HG03442 (cell line): ENCODE results near the gene KAT6B.
A peak's percentile ranks its signal among the peaks of the same experiment; 100 is the strongest.

ENCODE experiments used
- ATAC-seq: cut with Tn5 transposase; IDR thresholded peaks from one replicate; pipeline ENCODE4 v1.9.1; 2021; ENCODE audit warnings: mild to moderate bottlenecking, moderate library complexity; ENCODE audit not compliant: unreplicated experiment

KAT6B gene

DNA sequence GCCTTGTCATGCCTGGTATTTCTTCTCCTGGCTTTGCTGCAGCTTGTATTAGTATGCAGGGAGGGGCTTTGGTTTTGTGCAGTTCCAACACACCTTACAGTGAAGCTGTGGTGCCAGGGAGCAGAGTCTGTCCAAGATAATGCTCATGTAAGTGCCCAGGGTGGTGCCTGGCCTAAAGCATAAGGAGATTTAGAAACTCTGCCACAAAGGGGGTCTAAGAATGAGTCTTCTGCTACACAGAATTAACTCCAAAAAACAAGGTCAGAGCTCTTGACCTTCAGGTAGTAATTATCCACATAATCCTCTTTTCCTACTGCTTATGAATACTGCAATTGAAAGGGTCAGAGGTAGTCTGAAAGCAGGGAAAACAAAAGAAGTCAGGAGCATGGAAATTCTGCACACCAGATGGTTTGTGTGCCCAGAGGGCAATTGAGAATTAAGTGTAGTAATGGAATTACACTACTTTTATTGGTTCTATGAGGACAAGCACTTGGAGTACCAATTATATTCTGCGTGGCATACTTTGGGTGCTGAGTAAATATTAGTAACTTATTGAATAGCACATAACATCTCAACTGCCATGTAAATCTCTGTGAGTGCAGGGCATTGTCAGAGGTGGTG lies 121.5 kb downstream of the KAT6B start:
- no peak for ATAC-seq

DNA sequence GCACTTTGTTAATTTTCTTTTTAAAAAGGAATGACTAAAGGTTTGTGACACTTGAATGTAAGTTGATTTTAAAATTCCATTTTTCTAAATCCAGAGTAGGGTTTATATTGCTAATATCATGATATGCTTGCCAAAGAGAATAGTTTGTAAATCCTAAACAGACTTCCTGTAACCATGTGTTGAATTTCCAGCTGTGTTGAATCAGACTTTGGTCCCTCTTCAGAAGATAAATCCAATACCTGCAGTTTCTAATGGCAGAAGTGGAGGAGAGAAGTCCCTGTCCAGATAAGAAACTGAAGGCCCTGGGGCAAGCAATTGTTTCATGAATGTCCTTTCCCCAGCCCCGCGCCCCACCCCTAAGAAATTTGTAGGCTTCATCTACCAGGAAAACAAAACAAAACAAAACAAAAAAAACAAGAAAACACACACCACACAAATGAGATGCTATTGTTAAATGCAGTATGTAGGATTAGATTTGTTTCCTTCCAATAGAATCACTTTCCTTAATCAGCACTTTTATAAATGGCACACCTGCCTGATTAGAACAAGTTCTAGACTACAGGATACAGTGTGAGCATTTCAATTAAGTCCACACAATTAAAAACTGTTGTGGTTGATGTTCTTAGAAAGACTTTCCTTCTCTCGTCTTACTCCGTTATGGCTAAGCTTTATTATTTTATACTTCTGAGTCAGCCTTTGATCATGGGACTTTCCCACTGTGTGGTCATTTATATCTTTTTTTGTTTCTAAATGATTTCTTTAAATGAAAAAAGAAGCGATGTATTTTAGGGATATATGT lies 122.8 kb downstream of the KAT6B start:
- no peak for ATAC-seq

DNA sequence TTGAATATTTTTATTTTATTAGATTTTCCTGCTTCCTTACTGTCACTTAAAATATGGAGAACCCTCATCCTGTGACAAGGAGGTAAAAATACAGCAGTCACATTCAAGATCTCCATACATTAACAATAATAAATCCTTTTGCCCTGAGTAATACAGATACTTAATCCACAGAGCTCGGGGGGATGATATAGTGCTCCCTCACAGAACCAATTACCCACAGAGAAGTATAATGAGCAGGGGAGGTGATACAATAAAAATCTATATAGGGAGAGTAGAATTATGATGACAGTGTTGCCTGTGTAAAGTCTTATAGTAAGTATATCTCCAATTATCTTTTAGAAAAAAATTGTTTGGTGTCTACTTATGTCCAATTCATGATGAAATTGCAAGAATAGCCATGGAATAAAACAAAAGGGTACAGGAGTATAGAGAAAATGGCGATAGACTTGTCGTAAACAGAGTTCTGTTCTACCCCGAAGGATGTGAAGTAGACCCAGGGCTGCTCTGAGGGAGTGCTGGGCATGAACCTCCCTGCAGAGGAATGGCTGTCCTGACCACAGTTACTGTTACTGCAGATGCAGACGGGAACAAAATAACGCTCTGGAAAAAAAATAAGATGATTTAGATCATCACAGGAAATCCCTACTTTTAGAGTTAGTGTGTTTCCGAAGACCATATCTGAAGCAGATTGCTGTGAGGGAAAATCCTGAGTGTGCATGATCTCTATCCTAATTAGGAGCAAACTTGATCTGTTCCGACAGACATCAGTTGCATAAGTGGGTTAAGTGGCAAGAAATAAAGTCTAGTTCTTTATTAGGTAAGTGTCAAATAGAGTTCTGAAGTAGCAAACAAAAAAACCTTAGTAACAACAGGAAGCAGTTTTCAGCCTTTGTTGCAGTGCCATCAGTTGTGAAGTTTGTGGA lies 123.7 kb downstream of the KAT6B start:
- ATAC-seq: no peak

DNA sequence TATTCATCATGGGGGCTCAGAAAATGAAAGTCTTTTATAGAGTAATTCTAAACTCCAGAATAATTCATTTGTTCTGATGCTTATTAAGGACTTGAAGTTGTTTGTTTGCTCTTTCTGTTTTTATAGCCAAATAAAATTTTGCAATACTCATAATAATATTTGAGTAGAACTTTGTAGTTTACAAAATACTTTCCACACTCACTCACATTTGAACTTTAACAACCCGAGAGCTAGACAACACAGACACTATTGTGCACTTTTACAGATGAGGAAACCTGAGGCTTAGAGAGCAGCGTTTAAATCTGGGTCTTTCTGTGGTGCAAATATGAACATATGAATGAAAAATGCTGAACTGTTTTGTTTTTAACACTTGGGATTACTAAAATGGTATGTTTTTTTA lies 126.8 kb downstream of the KAT6B start:
- no peak for ATAC-seq

DNA sequence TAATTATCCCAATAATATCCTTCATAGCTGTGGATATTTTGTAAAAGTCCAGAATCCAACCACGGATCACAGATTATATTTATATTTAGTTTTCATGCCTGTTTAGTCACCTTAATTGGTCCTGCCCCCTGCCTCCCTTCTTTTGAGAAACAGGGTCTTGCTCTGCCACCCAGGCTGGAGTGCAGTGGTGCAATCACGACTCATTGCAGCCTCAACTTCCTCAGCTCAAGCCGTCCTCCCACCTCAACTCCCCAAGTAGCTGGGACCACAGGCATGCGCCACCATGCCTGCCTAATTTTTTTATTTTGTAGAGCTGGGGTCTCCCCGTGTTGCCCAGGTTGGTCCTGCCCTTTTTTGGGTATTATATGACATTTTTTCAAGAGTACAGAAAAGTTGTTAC lies 129.4 kb downstream of the KAT6B start:
- no peak for ATAC-seq

DNA sequence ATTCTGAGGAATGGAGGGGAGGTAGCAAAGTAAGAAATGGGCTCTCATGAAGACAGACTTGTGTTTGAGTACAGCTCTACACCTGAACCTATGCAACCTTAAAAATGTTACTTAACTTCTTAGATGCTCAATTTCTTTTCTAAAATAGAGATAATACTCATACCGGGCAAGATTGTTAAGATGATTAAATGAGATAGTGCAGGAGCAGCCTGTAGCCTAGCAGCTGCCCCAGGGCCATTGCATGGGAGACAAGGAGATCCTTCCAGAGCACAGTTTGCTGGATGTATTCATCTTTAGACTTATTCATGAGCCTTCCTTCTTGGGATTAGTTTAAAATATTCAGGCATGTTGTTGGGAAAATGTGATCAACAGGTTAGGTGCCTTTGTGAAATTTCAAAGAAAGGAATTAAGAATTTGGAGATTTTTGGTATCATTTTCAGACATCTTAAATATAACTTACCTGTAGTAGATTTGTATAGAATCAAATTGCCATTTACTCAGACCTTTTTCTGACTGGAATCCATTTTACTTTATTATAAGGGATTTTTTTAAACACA lies 130.2 kb downstream of the KAT6B start:
- ATAC-seq: no peak

DNA sequence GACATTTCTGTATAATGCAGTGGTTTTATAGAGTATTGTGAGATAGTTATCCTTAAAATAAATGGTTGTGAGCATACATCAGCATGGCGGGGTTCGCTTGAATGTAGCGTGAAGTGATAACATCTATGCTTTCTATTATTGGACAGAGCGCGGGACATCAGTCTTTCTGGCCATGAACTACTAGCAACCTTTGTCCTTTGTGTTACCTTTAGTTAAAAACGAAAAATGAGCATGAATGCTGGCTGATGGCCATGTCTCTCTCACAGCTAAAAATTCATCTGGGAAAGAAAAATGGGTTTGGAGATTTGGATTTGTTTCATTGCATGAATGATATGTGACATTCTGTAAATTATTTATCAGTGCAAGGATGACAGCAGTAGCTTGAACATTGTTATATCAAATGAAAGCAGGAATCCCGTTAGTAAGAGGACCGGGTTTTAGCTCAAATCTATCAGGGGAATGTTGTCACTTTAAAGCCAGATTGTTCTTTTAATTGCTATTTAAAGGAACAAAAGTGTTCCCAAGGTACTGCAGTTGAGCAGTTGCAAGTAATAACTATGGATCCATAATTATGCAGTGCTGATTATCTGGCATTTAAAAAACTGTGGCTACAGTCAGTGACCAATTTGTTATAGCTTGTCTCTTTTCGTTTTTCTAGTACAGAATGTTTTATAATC lies 131.0 kb downstream of the KAT6B start:
- ATAC-seq: no peak

DNA sequence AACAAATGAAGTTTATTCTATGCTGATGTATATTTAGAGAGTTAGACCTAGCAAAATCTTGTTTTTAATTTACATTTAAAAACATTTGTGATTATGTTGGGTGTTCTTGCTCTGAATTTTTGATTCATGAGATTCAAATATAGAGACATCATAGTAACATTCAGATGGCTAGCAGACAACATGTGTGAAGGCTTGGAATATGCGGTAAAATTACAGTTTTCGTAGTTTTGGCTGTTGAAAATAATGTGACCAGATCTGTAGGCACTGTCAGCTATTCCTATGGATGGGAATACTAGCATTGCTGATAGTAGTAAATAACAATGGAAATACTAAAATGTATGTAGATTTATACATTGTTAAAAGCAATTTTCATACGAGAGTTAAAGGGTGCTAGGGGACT lies 131.9 kb downstream of the KAT6B start:
- no peak for ATAC-seq

DNA sequence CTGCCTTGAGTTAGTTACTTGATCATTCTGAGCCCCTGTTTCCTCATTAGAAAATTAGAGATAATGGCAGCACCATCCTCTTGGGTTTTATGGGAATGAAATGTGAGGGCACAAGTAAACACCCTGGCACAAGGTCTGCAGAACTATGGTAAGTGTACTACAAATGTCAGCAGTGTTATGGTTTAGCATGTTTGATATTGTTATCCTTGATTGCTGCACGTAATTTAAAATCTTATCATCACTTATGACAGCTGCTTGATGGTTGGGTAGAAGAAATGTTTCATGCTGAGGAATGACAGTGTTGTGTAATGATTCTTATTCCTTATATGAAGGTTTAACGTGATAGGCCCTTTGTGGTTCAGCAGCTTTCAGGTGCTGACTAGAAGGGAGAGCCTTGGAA lies 134.3 kb downstream of the KAT6B start:
- ATAC-seq: no peak

DNA sequence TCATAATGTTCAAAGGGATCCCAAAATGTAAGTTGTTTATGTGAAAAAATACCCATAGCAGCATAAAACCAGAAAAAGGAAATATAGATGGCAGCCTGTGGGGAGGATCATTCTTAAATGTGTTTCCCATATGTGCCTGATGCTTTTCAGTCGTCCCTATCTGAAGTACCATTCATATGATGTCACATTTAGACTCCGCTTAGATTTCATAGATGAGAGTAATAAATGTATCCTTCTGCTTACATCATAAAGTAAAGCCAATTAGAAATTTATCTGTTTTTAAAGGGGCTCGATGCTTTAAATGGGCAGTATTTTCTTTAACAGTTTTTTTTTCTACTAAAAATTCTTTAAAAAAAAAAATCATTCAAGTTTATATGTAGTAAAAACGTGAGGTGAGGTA lies 136.1 kb downstream of the KAT6B start:
- ATAC-seq: no peak

DNA sequence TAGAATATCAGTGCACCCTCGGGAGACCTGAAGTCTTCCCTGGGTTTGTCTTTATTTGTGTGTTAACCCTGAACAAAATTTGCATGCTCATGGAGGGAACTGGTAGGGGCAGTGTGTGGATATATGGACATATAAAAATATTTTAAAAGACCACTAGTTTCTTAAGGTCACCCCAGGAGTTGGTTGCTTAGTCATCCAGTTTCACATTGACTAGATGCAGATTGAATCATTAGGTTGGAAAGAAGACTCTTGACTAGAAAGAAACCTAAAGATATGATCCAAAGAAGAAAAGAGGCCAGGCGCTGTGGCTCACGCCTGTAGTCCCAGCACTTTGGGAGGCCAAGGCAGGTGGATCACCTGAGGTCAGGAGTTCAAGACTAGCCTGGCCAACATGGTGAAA lies 137.1 kb downstream of the KAT6B start:
- peak; percentile 64 for ATAC-seq

DNA sequence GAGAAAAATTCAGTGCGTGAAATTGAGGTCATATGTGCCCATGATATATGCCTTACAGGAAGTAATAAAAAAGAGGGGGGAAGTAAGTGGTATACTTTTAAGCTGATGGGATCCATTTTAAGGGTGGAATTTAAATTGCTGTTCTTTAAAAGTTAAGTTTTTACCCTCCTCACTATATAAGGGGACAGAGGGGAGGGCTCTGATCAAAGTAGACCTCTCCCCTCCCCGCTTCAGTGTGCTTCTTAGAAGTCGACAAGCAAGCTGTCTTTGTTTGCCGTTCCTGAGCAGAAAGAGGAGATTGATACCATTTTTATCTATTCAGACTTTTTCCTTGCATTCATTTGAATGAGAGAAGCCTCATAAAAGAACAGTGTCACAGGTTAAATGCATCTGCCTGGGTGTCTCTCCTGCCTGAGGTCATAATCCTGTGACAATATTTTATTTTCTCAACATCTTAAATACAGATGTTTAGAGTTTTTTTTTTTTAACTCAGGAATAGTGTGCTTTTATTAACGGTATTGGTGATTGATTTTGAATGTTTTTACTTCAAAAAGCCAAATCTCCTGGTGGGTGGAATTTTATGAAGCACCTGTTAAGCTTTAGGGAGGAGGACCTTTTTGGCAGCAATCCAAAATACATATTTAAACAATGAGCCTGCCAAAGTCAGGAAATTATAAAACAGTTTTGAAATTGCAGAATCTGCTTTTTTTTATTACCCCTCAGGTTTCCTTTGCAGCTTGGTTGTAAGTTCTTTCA lies 141.7 kb downstream of the KAT6B start:
- ATAC-seq: no peak

DNA sequence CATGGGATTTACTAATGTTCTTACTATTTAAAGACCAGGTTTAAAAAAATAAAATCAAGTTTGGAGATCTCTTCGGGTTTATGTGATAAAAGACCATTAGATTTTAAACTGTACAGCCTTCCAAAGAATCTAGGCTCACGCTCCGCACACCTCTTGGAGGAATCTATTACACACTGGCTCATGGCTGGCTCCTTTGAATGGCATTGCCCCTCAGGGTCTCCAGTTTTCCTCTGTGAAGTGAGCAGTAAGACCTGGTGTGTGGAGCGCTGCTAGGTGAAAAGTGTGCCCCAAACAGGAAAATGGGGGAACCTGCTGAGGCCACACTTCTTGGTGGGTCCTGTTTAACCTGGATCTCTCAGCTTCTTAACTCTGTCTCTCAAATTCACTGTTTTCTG lies 142.3 kb downstream of the KAT6B start:
- no peak for ATAC-seq

DNA sequence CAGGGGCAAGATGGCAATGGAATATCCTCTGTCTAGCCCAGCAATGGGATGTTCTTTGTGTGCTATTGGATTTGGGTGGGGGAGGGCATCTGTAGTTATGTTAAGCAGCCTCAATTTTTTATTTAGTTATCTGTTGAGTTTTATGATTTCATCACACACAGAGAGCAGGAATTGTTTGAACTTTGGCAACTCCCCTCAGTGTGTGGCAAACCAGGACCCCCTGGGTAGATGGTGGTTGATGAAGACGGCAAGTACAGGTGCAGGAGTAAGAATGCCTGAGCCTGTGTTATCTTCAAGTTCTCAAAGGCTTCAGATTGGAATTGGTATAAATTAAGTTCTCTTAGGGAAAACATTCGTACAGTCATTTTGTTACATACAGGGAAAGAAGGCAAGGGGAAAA lies 142.7 kb downstream of the KAT6B start:
- no peak for ATAC-seq

DNA sequence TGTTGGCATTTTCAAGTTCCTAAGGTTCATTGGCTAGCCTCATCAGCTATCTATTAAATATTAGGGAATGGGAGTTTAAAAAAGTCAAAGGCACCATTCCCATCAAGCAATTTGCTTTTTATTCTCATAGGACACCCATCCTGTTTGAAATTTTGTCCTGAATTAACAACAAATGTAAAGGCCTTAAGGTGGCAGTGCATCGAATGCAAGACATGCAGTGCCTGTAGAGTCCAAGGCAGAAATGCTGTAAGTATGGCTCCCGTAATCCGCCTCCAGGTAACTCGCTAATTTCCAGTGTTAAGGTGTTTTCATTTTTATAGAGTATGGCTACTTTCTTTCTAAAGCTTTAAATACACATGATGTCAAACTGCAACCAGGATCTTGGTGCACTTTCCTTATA lies 143.1 kb downstream of the KAT6B start:
- no peak for ATAC-seq

DNA sequence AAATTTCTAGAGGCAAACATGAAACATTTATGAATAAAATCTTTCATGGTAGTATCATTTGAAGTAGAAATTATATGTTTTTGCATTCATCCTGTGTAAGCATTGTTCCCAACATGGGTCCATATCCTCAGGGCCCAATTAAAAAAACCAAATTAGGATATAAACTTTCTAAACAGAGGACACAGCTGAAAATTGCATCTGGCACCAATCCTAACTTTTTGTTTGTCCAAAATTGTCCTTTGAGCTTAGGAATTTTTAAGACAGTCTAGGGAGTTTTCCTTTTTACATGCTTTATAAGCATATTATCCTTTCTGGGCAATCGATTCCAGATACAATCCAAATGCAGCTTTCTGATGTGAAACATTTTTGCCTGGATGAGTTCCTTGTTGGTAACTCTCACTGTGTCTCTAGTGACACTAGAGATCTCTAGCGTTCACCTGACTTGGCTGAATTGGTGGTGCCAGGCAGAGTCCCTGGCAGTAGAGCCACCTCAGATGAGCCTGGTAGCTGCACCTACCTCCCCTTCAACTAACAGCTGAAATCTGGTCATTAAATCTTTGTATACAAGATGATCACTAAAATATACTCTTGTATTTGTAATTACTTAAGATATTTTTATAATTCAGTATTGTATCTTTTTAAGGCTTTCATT lies 147.5 kb downstream of the KAT6B start:
- ATAC-seq: no peak

DNA sequence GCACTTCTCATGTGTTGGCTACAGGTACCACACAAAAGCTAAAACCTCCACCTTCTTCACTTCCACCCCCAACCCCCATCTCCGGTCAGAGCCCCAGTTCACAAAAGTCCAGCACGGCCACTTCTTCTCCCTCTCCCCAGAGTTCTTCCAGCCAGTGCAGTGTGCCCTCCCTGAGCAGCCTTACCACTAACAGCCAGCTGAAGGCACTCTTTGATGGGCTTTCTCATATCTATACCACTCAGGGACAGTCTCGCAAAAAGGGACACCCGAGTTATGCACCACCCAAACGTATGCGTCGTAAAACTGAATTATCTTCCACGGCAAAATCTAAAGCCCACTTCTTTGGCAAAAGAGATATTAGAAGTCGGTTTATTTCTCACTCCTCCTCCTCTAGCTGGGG lies 149.4 kb downstream of the KAT6B start:
- ATAC-seq: no peak

DNA sequence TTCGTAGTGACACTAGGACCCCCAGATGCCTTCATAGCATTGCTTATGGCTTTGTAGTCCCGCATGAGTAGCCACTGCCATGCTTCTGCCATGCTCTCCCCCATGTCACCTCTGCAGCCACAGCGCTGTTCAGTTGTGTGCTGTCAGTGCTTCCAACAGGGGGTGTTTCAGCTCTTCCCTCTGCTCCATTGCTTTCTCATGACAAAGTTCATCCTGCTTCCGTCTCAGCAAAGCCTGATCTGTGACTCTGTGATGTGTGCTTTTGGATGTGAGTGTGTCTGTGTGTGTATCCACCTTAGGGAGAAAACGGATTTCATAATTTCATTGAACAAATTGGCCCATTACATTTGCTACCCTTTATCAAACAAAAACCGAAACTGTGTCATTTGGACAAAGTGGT lies 150.2 kb downstream of the KAT6B start:
- ATAC-seq: no peak

DNA sequence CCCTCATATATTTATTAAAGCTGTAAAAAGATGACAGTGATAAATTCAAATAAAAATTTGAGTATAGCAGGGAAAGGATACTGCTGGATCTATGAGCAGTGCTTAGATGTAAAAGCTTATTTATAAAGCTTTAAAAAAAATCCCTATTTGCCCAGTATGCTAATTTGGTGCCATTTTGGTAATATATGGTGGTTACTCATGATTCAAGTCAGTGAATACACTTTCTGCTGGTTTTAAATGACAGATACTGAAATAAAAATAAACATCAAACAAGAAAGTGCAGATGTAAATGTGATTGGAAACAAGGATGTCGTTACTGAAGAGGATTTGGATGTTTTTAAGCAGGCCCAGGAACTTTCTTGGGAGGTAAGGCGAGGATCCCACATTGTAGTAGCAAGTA lies 150.7 kb downstream of the KAT6B start:
- ATAC-seq: no peak
